Thyroid gland (tissue), 4 donors: ENCODE data around the gene SNRPD3. TPM values are rescaled to one million over a fixed set of nuclear protein-coding genes. Genes with fewer than 3 reads are reported as not detected.
A peak's percentile ranks its signal among the peaks of the same experiment; 100 is the strongest.

ENCODE experiments used
- DNase-seq, 2 donors: peaks; one replicate each; pipeline ENCODE4 v3.0.0-alpha.2; 2019
- H3K27ac ChIP-seq, 3 donors: fragments of 200-600 bp; sonication (generic); 1 replicate in 2 of 3; 2 replicates in 1 of 3; pipeline ENCODE4 v1.5.1; 2016 to 2019; ENCODE audit warnings: mild to moderate bottlenecking in 1 of 3, moderate library complexity in 1 of 3
- H3K27me3 ChIP-seq: fragments of 200-600 bp; sonication (generic); one replicate; pipeline ENCODE4 v1.5.1; 2019
- H3K36me3 ChIP-seq, 2 donors: fragments of 200-600 bp; sonication (generic); one replicate each; pipeline ENCODE4 v1.5.1; 2016 to 2019
- H3K4me1 ChIP-seq, 2 donors: fragments of 200-600 bp; sonication (generic); one replicate each; pipeline ENCODE4 v1.5.1; 2017 to 2019
- H3K4me3 ChIP-seq, 3 donors: fragments of 200-600 bp; sonication (generic); replicated peaks in 1 of 3; 1 replicate in 2 of 3; 2 replicates in 1 of 3; pipeline ENCODE4 v1.5.1; 2016; ENCODE audit warnings: mild to moderate bottlenecking in 1 of 3
- H3K9me3 ChIP-seq: fragments of 200-600 bp; sonication (generic); one replicate; pipeline ENCODE4 v1.5.1; 2017
- POLR2A ChIP-seq, 2 donors: fragments of 450-650 bp; IDR thresholded peaks; one replicate each; pipeline ENCODE4 v1.6.1; 2017; ENCODE audit warnings: antibody characterized with exemption in 2 of 2, mild to moderate bottlenecking in 2 of 2, moderate library complexity in 1 of 2
- WGBS, 2 donors: methylation state at CpG; one replicate each; pipeline ENCODE4 v1.1.5; 2017; 5-methylcytosine and 5-hydroxymethylcytosine counted together
- intact Hi-C: fragments of 100-400 bp; cut with DNase I; formaldehyde crosslinking; loops from one replicate; pipeline ENCODE4 v1.15.1; 2023
- total RNA-seq, 4 donors: library from RNA; depleted of rRNA; stranded (reverse); fragments of >200 nt; gene quantifications; one replicate each; pipeline ENCODE4 v1.2.3, GENCODE V29; 2016
- TF ChIP-seq, protein P1 (sequence below), 6 experiments: fragments of 200-600 bp in 3 of 6; fragments of 450-650 bp in 3 of 6; sonication (generic) in 3 of 6; IDR thresholded peaks; one replicate each; pipeline ENCODE4 v1.5.1; 2016 to 2019; ENCODE audit warnings: antibody characterized with exemption in 6 of 6, mild to moderate bottlenecking in 2 of 6, inconsistent platforms in 1 of 6, moderate library complexity in 1 of 6

The SNRPD3 gene
- total RNA-seq, 4 donors from 2014 or later = 96.9 to 216 (median 145) TPM

DNA sequence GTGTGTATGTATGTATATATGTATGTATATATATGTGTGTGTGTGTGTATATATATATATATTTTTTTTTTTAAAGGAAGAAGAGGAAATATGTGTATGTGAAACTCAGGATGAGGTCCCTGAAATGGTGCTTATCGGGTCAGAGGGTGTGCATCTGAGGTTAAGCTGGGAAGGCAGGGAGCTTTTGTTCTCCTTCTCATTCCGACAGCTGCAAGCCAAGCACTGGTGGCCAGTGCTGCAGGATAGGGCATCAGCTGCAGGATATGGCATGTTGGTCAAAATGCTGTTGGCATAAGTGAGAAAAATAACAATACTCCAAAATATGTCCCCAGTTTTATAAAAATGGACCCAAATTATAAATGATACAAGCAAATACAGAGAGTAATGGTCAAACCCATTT, 7.4 kb downstream of the SNRPD3 start:
- peaks cover 11 to 15% of the 10 kb centered on the region in 2 donors for H3K4me1 ChIP-seq

DNA sequence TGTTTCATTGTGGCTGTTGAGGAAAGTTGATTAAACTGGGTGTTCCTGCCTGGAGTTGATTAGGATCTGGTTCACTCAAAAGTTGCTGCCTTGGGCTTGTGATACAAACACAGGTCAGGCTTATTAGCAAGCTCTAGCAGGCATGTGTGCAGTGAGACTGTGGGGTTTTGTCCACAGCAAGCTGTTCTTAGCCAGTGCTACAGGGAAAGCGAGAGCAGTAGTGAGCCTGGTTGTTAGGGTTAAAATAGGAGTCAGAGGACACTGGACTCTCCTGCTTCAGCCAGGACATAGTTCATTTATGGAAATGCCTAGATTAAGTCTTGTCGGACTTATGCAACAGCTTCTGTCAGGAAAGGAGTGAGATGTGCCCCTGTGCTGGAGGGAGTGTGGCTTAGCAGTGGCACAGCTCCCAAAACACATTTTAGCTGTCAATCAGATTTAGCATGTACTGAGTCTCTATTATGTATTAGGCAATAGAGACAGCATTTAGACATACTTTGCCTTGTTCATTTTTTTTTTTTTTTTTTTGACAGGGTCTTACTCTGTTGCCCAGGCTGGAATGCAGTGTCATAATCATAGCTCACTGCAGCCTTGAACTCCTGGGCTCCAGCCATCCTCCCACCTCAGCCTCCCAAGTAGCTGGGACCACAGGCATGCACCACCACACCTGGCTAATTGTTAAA, 8.7 kb downstream of the SNRPD3 start:
- intact Hi-C loops = no loop called here

More for the DNA sequence above, 7.4 kb downstream of the SNRPD3 start:
- H3K9me3 ChIP-seq = no peaks in the 10 kb centered on the region
- intact Hi-C loops = no loop called here
- H3K4me3 ChIP-seq = no peak overlapping the region
- H3K27me3 ChIP-seq = no peaks in the 10 kb centered on the region
- DNase-seq = no peak
- peaks cover 17 to 24% of the 10 kb centered on the region in 2 donors for H3K36me3 ChIP-seq
- TF ChIP-seq POLR2A (IDR thresholded peaks at IDR 0.05) = no peak
- WGBS, 2 donors = 92 to 96% methylated on average over 2 of the region's 2 CpGs
- H3K27ac ChIP-seq = no peak overlapping the region

DNA sequence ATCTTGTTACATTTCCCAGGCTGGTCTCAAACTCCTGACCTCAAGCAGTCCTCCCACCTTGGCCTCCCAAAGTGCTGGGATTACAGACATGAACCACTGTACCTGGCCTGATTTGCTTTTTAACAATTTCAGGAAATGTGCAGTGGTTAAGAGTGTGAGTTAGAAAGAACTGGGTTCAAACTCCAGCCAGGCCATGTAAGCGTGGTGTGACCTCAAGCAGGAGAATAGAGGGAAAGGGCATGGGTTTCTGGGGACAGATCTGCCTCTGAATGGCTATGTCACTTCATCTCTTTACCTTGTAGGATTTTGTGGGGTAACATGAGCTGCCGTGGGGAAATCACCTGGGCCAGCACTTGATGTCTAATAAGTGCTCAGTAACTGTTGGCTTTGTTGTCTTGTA, 9.3 kb downstream of the SNRPD3 start:
- WGBS, 2 donors = 84 to 86% methylated on average over 2 of the region's 2 CpGs

More for the DNA sequence above, 8.7 kb downstream of the SNRPD3 start:
- Histone ChIP-seq H3K4me3 (no peak overlapping the region), H3K27ac (no peak overlapping the region), H3K36me3 (peaks cover 17 to 28% of the 10 kb centered on the region in 2 donors), H3K27me3 (no peaks in the 10 kb centered on the region), H3K4me1 (peaks cover 11 to 15% of the 10 kb centered on the region in 2 donors), H3K9me3 (no peaks in the 10 kb centered on the region)
- no peak for TF ChIP-seq POLR2A (IDR thresholded peaks at IDR 0.05)
- TF ChIP-seq, protein P1, sequence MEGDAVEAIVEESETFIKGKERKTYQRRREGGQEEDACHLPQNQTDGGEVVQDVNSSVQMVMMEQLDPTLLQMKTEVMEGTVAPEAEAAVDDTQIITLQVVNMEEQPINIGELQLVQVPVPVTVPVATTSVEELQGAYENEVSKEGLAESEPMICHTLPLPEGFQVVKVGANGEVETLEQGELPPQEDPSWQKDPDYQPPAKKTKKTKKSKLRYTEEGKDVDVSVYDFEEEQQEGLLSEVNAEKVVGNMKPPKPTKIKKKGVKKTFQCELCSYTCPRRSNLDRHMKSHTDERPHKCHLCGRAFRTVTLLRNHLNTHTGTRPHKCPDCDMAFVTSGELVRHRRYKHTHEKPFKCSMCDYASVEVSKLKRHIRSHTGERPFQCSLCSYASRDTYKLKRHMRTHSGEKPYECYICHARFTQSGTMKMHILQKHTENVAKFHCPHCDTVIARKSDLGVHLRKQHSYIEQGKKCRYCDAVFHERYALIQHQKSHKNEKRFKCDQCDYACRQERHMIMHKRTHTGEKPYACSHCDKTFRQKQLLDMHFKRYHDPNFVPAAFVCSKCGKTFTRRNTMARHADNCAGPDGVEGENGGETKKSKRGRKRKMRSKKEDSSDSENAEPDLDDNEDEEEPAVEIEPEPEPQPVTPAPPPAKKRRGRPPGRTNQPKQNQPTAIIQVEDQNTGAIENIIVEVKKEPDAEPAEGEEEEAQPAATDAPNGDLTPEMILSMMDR (IDR thresholded peaks at IDR 0.05) = no peak
- WGBS, 2 donors = 82 to 85% methylated on average over 2 of the region's 2 CpGs
- DNase-seq = no peak

DNA sequence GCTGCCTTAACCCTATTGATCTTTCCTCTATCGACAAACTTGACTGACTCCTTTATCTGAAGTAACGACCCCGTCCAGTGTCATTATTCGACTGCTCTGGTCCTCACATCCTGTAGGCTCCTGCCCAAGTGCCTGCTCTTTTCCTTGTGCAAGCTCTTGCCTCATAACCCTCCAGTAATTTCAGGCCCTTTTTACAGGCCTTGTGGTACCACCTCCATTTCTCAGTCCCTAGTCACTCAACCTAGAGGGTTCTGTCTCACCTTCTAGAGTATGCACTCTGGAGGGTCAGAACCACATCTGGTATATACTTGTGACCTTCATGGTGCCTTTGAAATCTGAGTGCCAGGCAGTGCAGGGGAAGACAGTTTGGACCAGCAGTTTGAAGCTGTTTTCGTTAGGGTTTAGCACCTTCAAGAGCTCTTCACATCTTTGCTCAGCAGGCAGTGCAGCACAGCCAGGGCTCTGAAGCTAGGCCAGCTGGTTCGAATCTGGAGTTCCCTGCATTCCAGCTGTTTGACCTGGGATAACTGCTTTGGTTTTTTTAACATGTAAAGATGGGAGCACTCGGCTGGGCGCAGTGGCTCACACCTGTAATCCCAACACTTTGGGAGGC, 11.2 kb downstream of the SNRPD3 start:
- intact Hi-C loops = no loop called here
- 52 to 61% methylated on average over 7 to 8 of the region's 8 CpGs for WGBS, 2 donors
- DNase-seq = peak; percentile 48 to 63
- Histone ChIP-seq H3K4me3 (no peak overlapping the region), H3K27me3 (no peaks in the 10 kb centered on the region), H3K27ac (peak overlapping the region in 1 of 3 donors; percentile 14), H3K36me3 (peaks cover 25 to 30% of the 10 kb centered on the region in 2 donors), H3K4me1 (peaks cover 11 to 15% of the 10 kb centered on the region in 2 donors), H3K9me3 (no peaks in the 10 kb centered on the region)
- TF ChIP-seq, protein P1 (IDR thresholded peaks at IDR 0.05) = no peak
- no peak for TF ChIP-seq POLR2A (IDR thresholded peaks at IDR 0.05)

More for the DNA sequence above, 9.3 kb downstream of the SNRPD3 start:
- no peak overlapping the region for H3K4me3 ChIP-seq
- no peaks in the 10 kb centered on the region for H3K9me3 ChIP-seq
- peaks cover 11 to 15% of the 10 kb centered on the region in 2 donors for H3K4me1 ChIP-seq
- TF ChIP-seq, protein P1 (IDR thresholded peaks at IDR 0.05) = no peak
- TF ChIP-seq POLR2A (IDR thresholded peaks at IDR 0.05) = no peak
- H3K27ac ChIP-seq = no peak overlapping the region
- no peak for DNase-seq
- peaks cover 19 to 30% of the 10 kb centered on the region in 2 donors for H3K36me3 ChIP-seq
- no peaks in the 10 kb centered on the region for H3K27me3 ChIP-seq
- intact Hi-C loops = no loop called here

DNA sequence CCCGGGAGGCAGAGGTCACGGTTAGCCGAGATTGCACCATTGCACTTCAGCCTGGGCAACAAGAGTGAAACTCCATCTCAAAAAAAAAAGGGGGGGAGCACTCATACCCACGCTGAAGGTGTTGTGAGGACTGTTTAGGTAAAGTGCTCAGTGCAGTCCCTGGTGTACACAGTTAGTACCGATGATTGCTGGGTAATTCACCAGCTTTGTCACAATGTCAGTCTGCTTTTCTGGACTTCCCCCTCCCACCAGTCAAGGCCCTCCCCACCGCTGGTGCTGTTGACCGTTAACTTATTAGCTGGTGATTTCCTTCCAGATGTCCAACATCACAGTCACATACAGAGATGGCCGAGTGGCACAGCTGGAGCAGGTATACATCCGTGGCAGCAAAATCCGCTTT, 11.9 kb downstream of the SNRPD3 start:
- peaks cover 26 to 32% of the 10 kb centered on the region in 2 donors for H3K36me3 ChIP-seq
- H3K27ac ChIP-seq = no peak overlapping the region
- 78 to 86% methylated on average over 10 of the region's 10 CpGs for WGBS, 2 donors
- H3K4me1 ChIP-seq = peaks cover 11 to 15% of the 10 kb centered on the region in 2 donors
- H3K4me3 ChIP-seq = no peak overlapping the region
- H3K9me3 ChIP-seq = no peaks in the 10 kb centered on the region
- no peak for DNase-seq
- H3K27me3 ChIP-seq = no peaks in the 10 kb centered on the region
- intact Hi-C loops = no loop called here
- TF ChIP-seq, protein P1 (IDR thresholded peaks at IDR 0.05) = no peak
